Stomach (tissue), 9 donors: ENCODE data around the gene IER5L. TPM values are rescaled to one million over a fixed set of nuclear protein-coding genes. Genes with fewer than 3 reads are reported as not detected.

ENCODE experiments used
- DNase-seq, 2 donors: peaks; one replicate each; pipeline versions ENCODE4 v3.0.0 to v3.0.0-alpha.2; 2013 to 2019
- H3K27ac ChIP-seq, 5 donors: fragments of 200-600 bp in 4 of 5; sonication (generic) in 4 of 5; one replicate each; pipeline ENCODE4 v1.5.1; 2013 to 2019; ENCODE audit warnings: mild to moderate bottlenecking in 1 of 5, moderate library complexity in 1 of 5
- H3K27me3 ChIP-seq, 3 donors: fragments of 200-600 bp; sonication (generic); one replicate each; pipeline ENCODE4 v1.5.1; 2017 to 2019; ENCODE audit warnings: mixed run types in 1 of 3
- H3K36me3 ChIP-seq, 4 donors: fragments of 200-600 bp; sonication (generic); 1 replicate in 3 of 4; 2 replicates in 1 of 4; pipeline ENCODE4 v1.5.1; 2016 to 2019
- H3K4me1 ChIP-seq, 4 donors: fragments of 200-600 bp; sonication (generic); one replicate each; pipeline ENCODE4 v1.5.1; 2016 to 2019
- H3K4me3 ChIP-seq, 4 donors: fragments of 200-600 bp; sonication (generic) in 3 of 4; one replicate each; pipeline ENCODE4 v1.5.1; 2016 to 2019; ENCODE audit warnings: mild to moderate bottlenecking in 1 of 4
- H3K9me3 ChIP-seq, 4 donors: fragments of 200-600 bp; sonication (generic); one replicate each; pipeline ENCODE4 v1.5.1; 2016 to 2019
- EP300 ChIP-seq: sonication (generic); formaldehyde crosslinking; IDR thresholded peaks from one replicate; pipeline ENCODE4 v1.6.1; 2017; ENCODE audit warnings: antibody characterized with exemption
- POLR2A ChIP-seq, 4 donors: fragments of 450-650 bp; IDR thresholded peaks; one replicate each; pipeline ENCODE4 v1.6.1; 2016; ENCODE audit warnings: antibody characterized with exemption in 4 of 4, control low read depth in 2 of 4, mild to moderate bottlenecking in 1 of 4, moderate library complexity in 1 of 4
- POLR2AphosphoS5 ChIP-seq, 3 donors: sonication (generic); formaldehyde crosslinking; IDR thresholded peaks; one replicate each; pipeline ENCODE4 v1.6.1; 2016; ENCODE audit warnings: antibody characterized with exemption in 3 of 3
- WGBS, 5 donors: extraction: QIAGEN DNeasy Blood & Tissue Kit in 3 of 5; methylation state at CpG; one replicate each; pipeline versions ENCODE4 v1.1.5 to v1.1.7; 2013 to 2018; 5-methylcytosine and 5-hydroxymethylcytosine counted together
- intact Hi-C: fragments of 100-400 bp; cut with DNase I; formaldehyde crosslinking; loops from one replicate; pipeline ENCODE4 v1.15.1; 2023; ENCODE audit warnings: low total_unique reads
- polyA plus RNA-seq, 3 donors: library from polyadenylated mRNA; stranded (reverse); fragments of 200-250 nt; gene quantifications; one replicate each; pipeline ENCODE4 v1.2.3, GENCODE V29; 2013
- total RNA-seq, 5 donors: library from RNA; depleted of rRNA; stranded (reverse); fragments of >200 nt; gene quantifications; one replicate each; pipeline versions ENCODE4 v1.1.0 to v1.2.3, GENCODE V29; 2014 to 2016
- TF ChIP-seq, protein P1 (sequence below), 7 experiments: fragments of 450-650 bp in 4 of 7; fragments of 200-600 bp in 3 of 7; sonication (generic) in 3 of 7; IDR thresholded peaks; one replicate each; pipeline ENCODE4 v1.5.1; 2016 to 2019; ENCODE audit warnings: antibody characterized with exemption in 7 of 7, control low read depth in 2 of 7, mild to moderate bottlenecking in 1 of 7
- donor health status: healthy with polysubstance abuse.
- donor health status: Bipolar disorder and iron deficiency.
- donor health status: healthy.

The IER5L gene
- total and polyA plus RNA-seq, 8 donors, result 2.6 to 30.4 (median 6.2) TPM

DNA sequence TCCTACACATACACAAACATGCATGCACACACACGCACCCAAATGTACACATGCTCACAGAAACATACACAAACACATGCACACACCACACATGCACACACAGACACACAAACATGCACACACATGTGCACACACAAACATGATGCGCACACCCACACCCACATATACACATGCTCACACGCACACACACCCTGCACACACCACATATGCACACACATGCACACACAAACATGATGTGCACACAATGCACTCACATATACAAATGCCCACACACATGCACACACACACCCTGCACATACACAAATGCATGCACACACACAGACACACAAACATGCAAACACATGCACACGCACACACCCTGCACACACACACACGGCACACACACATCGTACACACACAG lies 7.3 kb upstream of the IER5L start:
- no peak overlapping the region for H3K27ac ChIP-seq
- DNase-seq, result no peak
- intact Hi-C loops, result no loop called here
- WGBS, 5 donors, result 92 to 96% (median 93%) methylated on average over 6 of the region's 6 CpGs
- H3K4me3 ChIP-seq, result no peak overlapping the region
- peaks cover 0 to 22% (median 3%) of the 10 kb centered on the region in 4 donors for H3K4me1 ChIP-seq
- TF ChIP-seq EP300, result no peak
- TF ChIP-seq POLR2A (IDR thresholded peaks at IDR 0.05), result peak in 1 of 4 donors; percentile 60
- no peaks in the 10 kb centered on the region for H3K27me3 ChIP-seq
- H3K9me3 ChIP-seq, result no peaks in the 10 kb centered on the region
- no peaks in the 10 kb centered on the region for H3K36me3 ChIP-seq

DNA sequence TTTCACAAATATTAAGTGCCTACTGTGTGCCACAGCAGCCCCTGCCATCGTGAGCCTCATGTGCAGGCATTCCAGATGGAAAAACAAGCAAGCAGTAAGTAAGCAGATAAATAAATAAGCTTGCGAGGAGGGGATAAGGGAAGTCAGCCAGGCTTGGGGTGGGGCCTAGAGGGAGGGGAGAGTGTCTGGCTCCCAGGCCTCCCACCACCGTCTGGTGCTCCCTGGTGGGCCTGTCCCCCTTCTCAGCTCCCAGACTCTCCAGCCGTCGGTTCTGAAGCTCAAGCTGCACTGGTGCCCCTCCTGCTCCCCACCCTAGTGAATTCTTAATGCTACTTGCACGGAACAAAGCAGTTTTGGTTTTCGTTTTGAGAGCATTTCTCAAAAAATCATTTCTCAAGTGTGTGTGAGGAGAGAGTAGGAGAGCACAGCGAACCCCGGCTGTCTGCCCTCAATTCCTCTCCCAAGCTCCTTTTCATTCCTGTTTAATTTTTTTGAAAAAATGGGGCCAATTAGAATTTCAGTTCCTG lies 6.6 kb upstream of the IER5L start:
- no peaks in the 10 kb centered on the region for H3K36me3 ChIP-seq
- DNase-seq, result peak in 1 of 2 donors; percentile 54
- H3K9me3 ChIP-seq, result no peaks in the 10 kb centered on the region
- intact Hi-C loops, result no loop called here
- WGBS, 5 donors, result 51 to 70% (median 58%) methylated on average over 9 of the region's 9 CpGs
- no peak overlapping the region for H3K27ac ChIP-seq
- no peak overlapping the region for H3K4me3 ChIP-seq
- peaks cover 0 to 22% (median 3%) of the 10 kb centered on the region in 4 donors for H3K4me1 ChIP-seq
- H3K27me3 ChIP-seq, result no peaks in the 10 kb centered on the region
- TF ChIP-seq POLR2AphosphoS5 (IDR thresholded peaks at IDR 0.05), result no peak
- no peak for TF ChIP-seq EP300
- no peak for TF ChIP-seq POLR2A (IDR thresholded peaks at IDR 0.05)
- TF ChIP-seq, protein P1, sequence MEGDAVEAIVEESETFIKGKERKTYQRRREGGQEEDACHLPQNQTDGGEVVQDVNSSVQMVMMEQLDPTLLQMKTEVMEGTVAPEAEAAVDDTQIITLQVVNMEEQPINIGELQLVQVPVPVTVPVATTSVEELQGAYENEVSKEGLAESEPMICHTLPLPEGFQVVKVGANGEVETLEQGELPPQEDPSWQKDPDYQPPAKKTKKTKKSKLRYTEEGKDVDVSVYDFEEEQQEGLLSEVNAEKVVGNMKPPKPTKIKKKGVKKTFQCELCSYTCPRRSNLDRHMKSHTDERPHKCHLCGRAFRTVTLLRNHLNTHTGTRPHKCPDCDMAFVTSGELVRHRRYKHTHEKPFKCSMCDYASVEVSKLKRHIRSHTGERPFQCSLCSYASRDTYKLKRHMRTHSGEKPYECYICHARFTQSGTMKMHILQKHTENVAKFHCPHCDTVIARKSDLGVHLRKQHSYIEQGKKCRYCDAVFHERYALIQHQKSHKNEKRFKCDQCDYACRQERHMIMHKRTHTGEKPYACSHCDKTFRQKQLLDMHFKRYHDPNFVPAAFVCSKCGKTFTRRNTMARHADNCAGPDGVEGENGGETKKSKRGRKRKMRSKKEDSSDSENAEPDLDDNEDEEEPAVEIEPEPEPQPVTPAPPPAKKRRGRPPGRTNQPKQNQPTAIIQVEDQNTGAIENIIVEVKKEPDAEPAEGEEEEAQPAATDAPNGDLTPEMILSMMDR (IDR thresholded peaks at IDR 0.05), result no peak

DNA sequence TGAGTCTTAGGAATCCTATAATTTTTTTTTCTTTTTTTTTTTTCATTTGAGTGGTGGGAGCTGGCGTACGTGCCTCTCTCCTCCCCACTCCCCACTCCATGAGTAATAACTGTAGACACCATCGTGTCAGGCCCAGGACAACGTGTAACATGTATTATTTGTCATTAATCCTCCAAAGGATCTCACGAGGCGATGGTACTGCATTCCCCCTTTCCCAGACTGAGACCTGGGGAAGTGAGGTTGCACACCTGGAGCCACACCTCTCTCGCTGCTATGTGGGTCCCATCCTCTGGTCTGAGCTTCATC lies 6.1 kb upstream of the IER5L start:
- Histone ChIP-seq H3K4me1 (peaks cover 0 to 26% (median 3%) of the 10 kb centered on the region in 4 donors), H3K27ac (no peak overlapping the region), H3K27me3 (no peaks in the 10 kb centered on the region), H3K4me3 (no peak overlapping the region), H3K9me3 (no peaks in the 10 kb centered on the region), H3K36me3 (no peaks in the 10 kb centered on the region)
- TF ChIP-seq POLR2A (IDR thresholded peaks at IDR 0.05) (no peak), POLR2AphosphoS5 (IDR thresholded peaks at IDR 0.05) (no peak), EP300 (no peak)
- TF ChIP-seq, protein P1 (IDR thresholded peaks at IDR 0.05), result no peak
- WGBS, 5 donors, result 54 to 67% (median 63%) methylated on average over 7 of the region's 7 CpGs
- intact Hi-C loops, result no loop called here
- DNase-seq, result no peak

DNA sequence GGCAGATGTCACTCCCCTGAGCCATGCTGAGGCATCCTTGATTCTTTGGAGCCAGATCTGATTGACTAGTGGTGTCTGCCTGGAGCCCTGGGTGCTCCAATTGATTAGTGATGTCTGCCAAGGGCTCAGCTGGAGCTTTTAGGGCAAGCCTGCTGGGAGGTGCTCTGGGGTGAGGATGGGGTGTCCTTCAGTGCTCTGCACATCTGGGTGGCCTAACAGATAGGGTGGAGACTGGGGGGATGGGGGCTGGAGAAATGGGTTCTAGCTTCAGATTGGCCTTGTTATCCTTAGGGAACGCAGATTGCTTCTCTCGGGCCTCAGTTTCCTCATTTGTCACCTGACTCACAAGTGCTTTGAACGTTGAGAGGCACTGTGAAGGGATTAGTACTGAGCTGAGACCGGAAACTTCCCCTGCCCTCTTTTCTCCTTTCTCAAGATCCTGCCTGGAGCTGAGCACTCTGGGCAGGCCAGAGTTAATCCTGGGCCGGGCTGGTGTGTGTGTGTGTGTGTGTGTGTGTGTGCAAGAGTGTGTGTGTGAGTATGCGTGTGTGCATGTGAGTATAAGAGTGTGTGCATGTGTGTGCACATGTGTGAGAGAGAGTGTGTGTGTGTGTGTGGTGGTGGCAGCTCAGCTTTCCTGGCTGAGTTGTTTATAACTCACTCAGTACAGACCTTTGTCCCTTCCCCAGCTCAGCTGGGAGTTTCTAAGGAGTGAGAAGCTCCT lies 5.6 kb upstream of the IER5L start:
- Histone ChIP-seq H3K36me3 (no peaks in the 10 kb centered on the region), H3K4me1 (peaks cover 3 to 31% (median 8%) of the 10 kb centered on the region in 4 donors), H3K4me3 (no peak overlapping the region), H3K9me3 (no peaks in the 10 kb centered on the region), H3K27ac (no peak overlapping the region), H3K27me3 (no peaks in the 10 kb centered on the region)
- WGBS, 5 donors, result 42 to 61% (median 46%) methylated on average over 6 of the region's 6 CpGs
- intact Hi-C loops, result no loop called here
- peak in 1 of 2 donors; percentile 80 for DNase-seq
- TF ChIP-seq POLR2AphosphoS5 (IDR thresholded peaks at IDR 0.05) (no peak), POLR2A (IDR thresholded peaks at IDR 0.05) (no peak), EP300 (no peak)
- TF ChIP-seq, protein P1 (IDR thresholded peaks at IDR 0.05), result no peak
